Activated naive CD4-positive, alpha-beta T cell treated with anti-CD3 and anti-CD28 coated beads, Interleukin-2, amount 50 U/mL, for 72 hours (primary cell): ENCODE measurements around the gene OSBP2. TPM values are rescaled to one million over a fixed set of nuclear protein-coding genes. Genes with fewer than 3 reads are reported as not detected.
"Not testable (repeated sequence)": the region's sequence is repeated elsewhere in the genome, so short reads cannot be mapped to it uniquely, and the experiment has no call there.

ENCODE experiments used
- ATAC-seq, 2 donors: fragments of 150-1000 bp; cut with Tn5 transposase; 2 replicates each; pipeline ENCODE4 v1.10.0; 2021; ENCODE audit warnings: mild to moderate bottlenecking in 2 of 2, moderate library complexity in 2 of 2
- DNase-seq, 2 donors: peaks; one replicate each; pipeline ENCODE4 v3.0.0; 2021 to 2022; ENCODE audit warnings: low spot score in 2 of 2
- H3K27ac Mint-ChIP-seq, 2 donors: one replicate each; pipeline ENCODE4 v1.8.0; 2022; ENCODE audit warnings: mild to moderate bottlenecking in 2 of 2, mixed read lengths in 2 of 2
- H3K36me3 Mint-ChIP-seq, 2 donors: one replicate each; pipeline ENCODE4 v1.8.0; 2022; ENCODE audit warnings: mixed read lengths in 2 of 2
- H3K9me3 Mint-ChIP-seq, 2 donors: one replicate each; pipeline ENCODE4 v1.8.0; 2022; ENCODE audit warnings: mixed read lengths in 2 of 2
- total RNA-seq, 2 donors: library from RNA; stranded (reverse); gene quantifications; one replicate each; pipeline ENCODE4 v1.2.3, GENCODE V29; 2022

Gene OSBP2
- total RNA-seq, 2 donors from 2014 or later = 1.7 to 6.1 TPM

DNA sequence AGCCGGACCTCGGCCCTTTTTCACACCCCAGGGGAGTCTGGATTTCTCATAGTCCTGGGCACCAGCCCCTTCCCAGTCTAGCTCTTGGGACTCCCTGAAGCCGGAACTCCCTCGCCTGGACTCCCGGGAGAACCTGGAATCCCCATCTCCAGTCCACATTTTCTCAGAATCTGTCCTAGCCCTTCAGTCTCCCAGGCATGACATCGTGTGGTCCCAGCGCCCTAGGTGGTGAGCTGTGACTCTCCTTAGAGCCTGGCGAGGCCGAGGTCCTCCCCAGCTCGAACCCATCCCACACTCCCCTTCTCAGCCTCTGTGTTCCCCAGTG, 26.3 kb upstream of the OSBP2 start:
- ATAC-seq = no peak
- DNase-seq = no peak
- H3K9me3 Mint-ChIP-seq = no peaks in the 10 kb centered on the region
- peak overlapping the region; percentile 33 to 77 for H3K27ac Mint-ChIP-seq
- peaks cover 0 to 7% of the 10 kb centered on the region in 2 donors for H3K36me3 Mint-ChIP-seq

GRCh38 chr22:30671071-30671470, 23.6 kb upstream of the OSBP2 start:
- ATAC-seq = no peak
- no peak for DNase-seq
- H3K36me3 Mint-ChIP-seq = no peaks in the 10 kb centered on the region
- H3K9me3 Mint-ChIP-seq = no peaks in the 10 kb centered on the region
- no peak overlapping the region for H3K27ac Mint-ChIP-seq

DNA sequence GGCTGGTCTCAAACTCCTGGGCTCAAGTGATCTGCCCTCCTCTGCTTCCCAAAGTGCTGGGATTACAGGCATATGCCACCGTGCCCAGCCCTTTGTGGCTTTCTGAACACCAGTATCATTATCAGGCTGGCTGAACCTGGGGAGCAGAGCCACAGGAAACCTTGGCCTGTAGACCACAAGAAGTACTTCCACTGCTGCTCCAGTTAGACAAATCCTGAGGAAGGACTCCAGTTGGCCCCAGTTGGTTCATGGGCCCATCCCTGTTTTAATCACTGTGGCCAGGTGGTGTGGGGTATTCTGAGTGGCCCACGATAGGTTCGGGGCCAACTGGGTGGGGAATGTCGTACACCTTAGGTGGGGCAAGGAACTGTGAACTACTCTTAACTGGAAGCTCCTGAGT, 21.5 kb upstream of the OSBP2 start:
- no peaks in the 10 kb centered on the region for H3K9me3 Mint-ChIP-seq
- DNase-seq (no peak), ATAC-seq (no peak)
- no peaks in the 10 kb centered on the region for H3K36me3 Mint-ChIP-seq
- H3K27ac Mint-ChIP-seq = peak overlapping the region in 1 of 2 donors; percentile 26

DNA sequence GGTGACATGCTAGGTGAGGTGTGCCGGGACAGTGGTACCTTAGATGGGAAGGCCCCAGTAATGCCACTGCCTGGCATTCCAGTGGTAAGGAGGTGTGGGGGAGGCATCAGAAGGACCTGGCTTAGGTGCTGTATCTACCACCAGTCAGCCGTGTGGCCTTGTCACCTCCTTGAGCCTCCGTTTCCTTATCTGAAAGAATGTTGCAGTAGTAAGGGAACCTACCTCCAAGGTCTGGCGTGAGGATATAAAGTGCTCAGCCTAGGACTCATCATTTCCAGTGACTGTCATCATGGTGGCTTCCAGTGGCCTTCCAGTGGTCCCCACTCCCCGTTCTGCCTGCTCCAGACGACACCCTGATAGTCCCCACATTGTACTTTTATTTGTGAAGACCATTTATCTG, 20.2 kb upstream of the OSBP2 start:
- Mint-ChIP-seq H3K9me3 (no peaks in the 10 kb centered on the region), H3K27ac (no peak overlapping the region), H3K36me3 (no peaks in the 10 kb centered on the region)
- DNase-seq = no peak
- ATAC-seq = no peak

DNA sequence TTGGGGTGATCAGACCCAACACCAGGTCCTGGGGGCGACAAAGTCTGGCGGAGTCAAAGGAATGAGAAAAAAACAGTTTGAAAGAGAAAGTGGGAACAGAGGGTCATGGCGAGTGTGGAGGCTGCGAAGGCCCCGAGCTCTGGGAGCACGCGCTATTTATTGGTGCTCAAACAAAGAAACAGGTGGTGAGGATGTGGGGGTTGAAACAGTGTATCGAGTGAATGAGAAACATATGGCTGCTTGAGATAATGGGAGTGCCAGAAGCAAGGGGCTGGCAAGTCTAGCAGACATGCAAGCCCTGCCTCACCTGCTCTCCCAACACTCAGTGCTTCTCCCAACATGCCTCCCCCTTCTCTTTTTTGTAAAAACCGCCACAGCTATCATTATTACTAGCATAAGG, 19.2 kb upstream of the OSBP2 start:
- Mint-ChIP-seq H3K27ac (no peak overlapping the region), H3K9me3 (no peaks in the 10 kb centered on the region), H3K36me3 (no peaks in the 10 kb centered on the region)
- ATAC-seq = no peak
- no peak for DNase-seq

- not testable (repeated sequence) for H3K36me3 Mint-ChIP-seq, H3K9me3 Mint-ChIP-seq, ATAC-seq, DNase-seq, H3K27ac Mint-ChIP-seq
These were observed 18.1 kb upstream of the OSBP2 start for GRCh38 chr22:30676565-30676964.

DNA sequence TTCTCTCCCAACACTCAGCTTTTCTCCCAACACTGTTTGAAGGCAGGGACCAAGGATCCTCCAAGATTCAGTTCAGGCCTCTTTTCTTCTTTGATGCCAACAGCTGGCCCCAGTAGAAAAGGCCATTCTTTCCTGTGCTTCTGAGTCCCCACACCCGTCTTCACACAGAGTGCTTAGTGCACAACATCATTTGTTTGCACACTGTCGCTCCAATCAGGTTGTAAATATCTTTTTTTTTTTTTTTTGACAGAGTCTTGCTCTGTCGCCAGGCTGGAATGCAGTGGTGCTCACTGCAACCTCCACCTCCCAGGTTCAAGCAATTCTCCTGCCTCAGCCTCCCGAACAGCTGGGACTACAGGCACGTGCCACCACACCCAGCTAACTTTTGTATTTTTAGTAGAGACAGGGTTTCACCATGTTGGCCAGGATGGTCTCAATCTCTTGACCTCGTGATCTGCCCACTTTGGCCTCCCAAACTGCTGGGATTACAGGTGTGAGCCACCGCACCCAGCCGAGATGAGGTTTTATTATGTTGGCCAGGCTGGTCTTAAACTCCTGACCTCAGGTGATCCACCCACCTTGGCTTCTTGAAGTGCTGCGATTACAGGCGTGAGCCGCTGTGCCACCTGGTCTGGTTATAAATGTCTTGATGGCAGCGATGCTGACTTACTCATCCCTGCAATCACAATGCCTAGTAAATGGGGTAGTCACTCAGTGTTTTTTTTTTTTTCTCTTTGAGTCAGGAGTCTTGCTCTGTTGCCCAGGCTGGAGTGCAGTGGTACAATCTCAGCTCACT, 14.6 kb upstream of the OSBP2 start:
- H3K36me3 Mint-ChIP-seq, H3K27ac Mint-ChIP-seq, DNase-seq, ATAC-seq, H3K9me3 Mint-ChIP-seq: not testable (repeated sequence)

- no peak for ATAC-seq
- no peak overlapping the region for H3K27ac Mint-ChIP-seq
- DNase-seq = no peak
- H3K9me3 Mint-ChIP-seq = no peaks in the 10 kb centered on the region
- no peaks in the 10 kb centered on the region for H3K36me3 Mint-ChIP-seq
These were observed 13.5 kb upstream of the OSBP2 start for GRCh38 chr22:30680991-30681770.

DNA sequence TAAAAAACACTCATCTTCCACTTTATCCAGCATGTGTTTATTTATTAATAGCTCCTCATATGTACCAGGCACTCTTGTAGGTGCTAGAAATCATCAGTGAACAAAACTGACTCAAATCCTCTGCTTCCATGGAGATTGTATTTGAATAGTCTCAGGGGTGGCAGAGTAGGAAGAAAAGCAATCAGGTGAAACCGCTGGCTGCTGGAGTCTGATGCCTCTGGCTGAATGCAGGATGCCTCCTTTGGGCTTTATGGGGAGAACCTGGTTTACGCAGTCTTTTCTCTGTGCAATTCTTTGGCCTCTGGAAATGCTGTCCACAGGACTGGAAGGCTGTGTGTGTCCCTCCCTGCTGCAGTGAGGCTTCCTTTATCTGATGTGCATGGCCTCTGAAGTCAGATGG, 12.8 kb upstream of the OSBP2 start:
- no peaks in the 10 kb centered on the region for H3K9me3 Mint-ChIP-seq
- no peaks in the 10 kb centered on the region for H3K36me3 Mint-ChIP-seq
- no peak for ATAC-seq
- DNase-seq = no peak
- no peak overlapping the region for H3K27ac Mint-ChIP-seq

DNA sequence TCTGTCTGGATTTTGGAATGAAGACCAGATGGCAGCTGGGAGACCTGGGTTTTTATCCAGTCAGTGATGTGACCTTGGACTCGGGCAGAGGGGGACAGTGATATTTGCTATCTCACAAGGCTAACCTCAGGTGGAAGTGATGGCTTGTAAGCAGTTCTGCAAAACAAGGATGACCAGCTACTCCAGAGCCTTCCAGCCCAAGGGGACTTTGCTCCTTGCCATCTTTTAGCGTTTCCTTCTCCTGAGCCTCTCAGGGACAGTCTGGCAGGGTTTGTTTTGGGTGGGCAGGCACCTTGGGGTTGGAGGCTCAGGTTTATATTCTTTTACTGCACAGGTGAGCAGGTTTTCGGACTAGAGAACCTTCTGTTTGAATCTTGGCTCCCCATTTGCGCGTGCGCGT, 9.5 kb upstream of the OSBP2 start:
- H3K9me3 Mint-ChIP-seq = no peaks in the 10 kb centered on the region
- H3K36me3 Mint-ChIP-seq = no peaks in the 10 kb centered on the region
- DNase-seq (no peak), ATAC-seq (no peak)
- H3K27ac Mint-ChIP-seq = no peak overlapping the region

DNA sequence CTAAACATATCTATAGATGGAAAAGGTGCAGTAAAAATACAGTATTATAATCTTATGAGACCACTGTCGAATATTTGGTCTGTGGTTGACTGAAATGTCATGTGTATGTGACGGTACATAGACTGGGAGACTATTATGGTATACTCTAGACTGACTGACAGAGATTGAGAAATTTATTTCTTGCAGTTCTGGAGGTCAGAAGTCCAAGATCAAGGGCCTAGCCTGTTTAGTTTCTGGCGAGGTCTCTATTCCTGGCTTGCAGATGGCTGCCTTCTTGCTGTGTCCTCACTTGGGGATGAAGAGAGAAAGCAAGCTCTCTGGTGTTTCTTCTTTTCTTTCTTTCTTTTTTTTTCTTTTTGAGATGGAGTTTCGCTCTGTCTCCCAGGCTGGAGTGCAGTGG, 7.3 kb upstream of the OSBP2 start:
- no peak overlapping the region for H3K27ac Mint-ChIP-seq
- ATAC-seq = no peak
- no peaks in the 10 kb centered on the region for H3K9me3 Mint-ChIP-seq
- no peak for DNase-seq
- H3K36me3 Mint-ChIP-seq = no peaks in the 10 kb centered on the region

- Mint-ChIP-seq H3K27ac (no peak overlapping the region), H3K36me3 (no peaks in the 10 kb centered on the region), H3K9me3 (no peaks in the 10 kb centered on the region)
- DNase-seq (no peak), ATAC-seq (no peak)
These were observed 5.1 kb upstream of the OSBP2 start for GRCh38 chr22:30689622-30690021.

GRCh38 chr22:30691204-30691603, 3.5 kb upstream of the OSBP2 start:
- Mint-ChIP-seq H3K36me3 (no peaks in the 10 kb centered on the region), H3K9me3 (no peaks in the 10 kb centered on the region), H3K27ac (no peak overlapping the region)
- DNase-seq = no peak
- no peak for ATAC-seq

DNA sequence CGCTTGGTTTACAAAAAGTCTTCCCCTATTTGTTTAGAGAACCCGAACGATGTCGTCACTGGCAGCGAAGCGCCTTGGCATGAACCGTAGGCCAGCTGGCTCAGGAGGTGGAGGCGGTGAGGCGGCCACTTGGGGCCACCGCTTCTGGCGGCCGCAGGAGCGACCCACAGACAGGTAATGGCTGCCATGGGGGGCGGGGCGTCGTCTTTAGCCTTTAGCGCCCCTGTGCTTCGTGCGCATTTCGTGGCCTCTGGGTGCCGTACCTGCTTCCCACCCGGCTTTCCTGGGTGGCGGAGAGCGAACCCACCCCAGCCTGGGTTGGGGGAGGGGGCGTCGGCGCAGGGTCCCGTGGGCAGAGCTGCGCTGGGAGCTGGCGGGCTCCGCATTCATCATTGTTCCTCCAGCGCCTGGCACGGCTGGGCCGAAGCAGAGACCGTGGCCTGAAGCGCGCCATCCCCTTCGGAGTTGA, 469 bp upstream of the OSBP2 start:
- peak overlapping the region; percentile 9 to 90 for H3K27ac Mint-ChIP-seq
- H3K36me3 Mint-ChIP-seq = no peaks in the 10 kb centered on the region
- peak; percentile 80 to 82 for ATAC-seq
- peak; percentile 57 for DNase-seq
- H3K9me3 Mint-ChIP-seq = no peaks in the 10 kb centered on the region

DNA sequence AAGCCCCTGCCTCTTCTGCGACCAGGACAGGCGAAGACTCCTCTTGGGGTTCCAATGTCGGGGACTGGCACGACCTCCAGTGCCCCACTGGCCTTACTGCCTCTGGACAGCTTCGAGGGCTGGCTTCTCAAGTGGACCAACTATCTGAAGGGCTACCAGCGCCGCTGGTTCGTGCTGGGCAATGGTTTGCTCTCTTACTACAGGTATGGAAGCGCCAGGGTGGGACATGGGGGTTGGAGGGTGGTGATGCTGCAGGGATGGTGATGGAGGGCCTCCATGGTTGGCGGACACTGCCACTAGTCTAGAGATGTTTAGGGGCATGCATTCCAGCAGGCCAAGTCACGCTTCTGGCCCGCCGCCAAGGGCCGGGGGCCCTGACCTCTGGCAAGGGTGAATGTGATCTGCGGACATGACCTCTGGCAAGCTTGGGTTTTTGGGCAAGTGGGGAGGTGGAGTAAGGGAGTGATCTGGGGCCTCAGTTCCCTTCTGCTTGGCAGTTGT, 727 bp downstream of the OSBP2 start:
- Mint-ChIP-seq H3K27ac (no peak overlapping the region), H3K9me3 (no peaks in the 10 kb centered on the region), H3K36me3 (no peaks in the 10 kb centered on the region)
- DNase-seq = no peak
- no peak for ATAC-seq

DNA sequence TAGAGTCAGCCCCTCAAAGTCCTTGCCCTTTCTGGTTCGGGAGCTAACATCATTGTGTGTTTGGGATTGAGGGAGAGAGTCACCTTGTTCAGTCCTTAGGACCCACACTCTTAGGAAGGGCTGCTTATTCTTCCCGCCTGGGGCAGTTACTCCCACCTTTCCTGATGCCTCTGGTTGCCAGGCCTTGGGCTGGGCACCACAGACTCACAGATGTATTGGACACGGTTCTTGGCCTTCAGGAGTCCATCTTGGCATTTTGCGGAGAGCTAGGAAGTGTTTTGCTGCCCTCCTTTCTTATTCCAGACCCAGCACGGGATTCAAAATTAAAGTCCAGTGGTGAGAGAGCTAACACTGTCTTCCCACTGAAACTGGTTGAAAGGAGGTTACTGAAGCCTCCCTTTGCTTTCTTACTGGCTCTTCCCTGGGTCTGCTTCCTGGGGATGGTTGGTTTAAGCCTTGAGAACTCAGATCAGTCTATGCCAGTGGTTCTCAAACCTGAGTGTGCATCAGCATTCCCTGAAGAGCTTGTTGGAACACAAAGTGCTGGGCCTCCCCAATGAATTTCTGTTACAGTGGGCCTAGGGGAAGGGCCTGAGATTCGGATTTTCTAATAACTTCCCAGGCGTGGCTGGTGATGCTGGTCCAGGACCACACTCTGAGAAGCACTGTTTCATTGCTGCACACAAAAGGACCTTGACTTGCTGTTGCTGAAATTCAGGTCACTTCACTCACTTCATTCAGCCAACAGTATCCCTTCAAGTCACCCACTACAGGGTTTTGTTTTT, 1.4 kb downstream of the OSBP2 start:
- DNase-seq = no peak
- Mint-ChIP-seq H3K9me3 (no peaks in the 10 kb centered on the region), H3K36me3 (no peaks in the 10 kb centered on the region), H3K27ac (no peak overlapping the region)
- ATAC-seq = no peak

DNA sequence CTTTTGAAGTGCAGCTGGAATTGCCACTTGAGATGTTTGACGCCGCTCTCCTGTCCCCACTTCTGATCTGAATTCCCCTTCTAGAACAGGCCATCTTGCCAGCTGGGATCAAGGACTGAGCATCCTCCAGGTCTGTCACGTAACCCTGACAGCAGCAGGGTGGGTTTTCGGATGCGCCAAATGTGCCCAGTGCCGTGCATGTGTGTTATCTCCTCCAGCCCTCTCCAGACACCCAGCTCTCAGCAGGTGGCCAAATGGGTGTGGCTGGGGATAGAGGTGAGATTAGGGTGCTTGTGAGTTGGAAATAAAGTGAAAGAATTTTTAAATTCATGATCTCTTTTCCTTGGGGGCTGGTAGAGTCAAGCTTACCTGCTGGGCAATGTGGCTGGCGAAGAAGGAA, 3.3 kb downstream of the OSBP2 start:
- ATAC-seq (no peak), DNase-seq (no peak)
- H3K9me3 Mint-ChIP-seq = no peaks in the 10 kb centered on the region

More for the DNA sequence above, 3.3 kb downstream of the OSBP2 start:
- Mint-ChIP-seq H3K36me3 (no peaks in the 10 kb centered on the region), H3K27ac (no peak overlapping the region)
